Measurements from ENCODE around the gene MELTF.

GRCh38 chr3:197012540-197012883 lies 17.1 kb downstream of the MELTF start:
- no peak for TF ChIP-seq CTCF (conservative IDR thresholded peaks at IDR 0.05; ENCODE audit: low read length)
- TF ChIP-seq EZH2phosphoT487 (IDR thresholded peaks at IDR 0.05; ENCODE audit: borderline replicate concordance, low read depth, low read length) = no peak

Data from OCI-LY7 (cell line).